ENCODE measurements around the gene ZNF79. TPM values are rescaled to one million over a fixed set of nuclear protein-coding genes. Genes with fewer than 3 reads are reported as not detected.

Gene ZNF79
- total RNA-seq, 1 experiment from 2014 or later, result 9.0 TPM

- peak overlapping the region; percentile 87 for H3K27ac Mint-ChIP-seq
- CTCF ChIA-PET, result interaction anchor here (0.6 to 1.7 kb wide), 4 partner anchors 9 to 234 kb away, joined by 3 to 4 read pairs (median 3); no protein-coding TSS in a partner anchor
- H3K4me1 Mint-ChIP-seq, result peaks cover 27% of the 10 kb centered on the region
- no peaks in the 10 kb centered on the region for H3K27me3 Mint-ChIP-seq (ENCODE audit: low read depth)
- ATAC-seq, result peak; percentile 5
- peaks cover 91% of the 10 kb centered on the region for H3K36me3 Mint-ChIP-seq
- H3K9me3 Mint-ChIP-seq, result no peaks in the 10 kb centered on the region
- H3K4me3 Mint-ChIP-seq, result no peak overlapping the region
- POLR2A ChIA-PET, result interaction anchor here (0.5 to 0.9 kb wide), 3 partner anchors 22 to 470 kb away, joined by 3 read pairs; partner anchors contain the start of gene ZNF79
- no peak for DNase-seq (ENCODE audit: low spot score)
- TF ChIP-seq AFF4 (CRISPR knock-in tag; IDR thresholded peaks at IDR 0.05; ENCODE audit: borderline replicate concordance), result no peak; the same call in 1 of the 2 replicates
- peak; percentile 30; the same call in 1 of the 2 replicates for TF ChIP-seq NFE2L1 (CRISPR knock-in tag; IDR thresholded peaks at IDR 0.05)
- TF ChIP-seq GRHL2 (CRISPR knock-in tag; IDR thresholded peaks at IDR 0.05; ENCODE audit: insufficient replicate concordance, severe bottlenecking), result no peak
- TF ChIP-seq ZBTB21 (CRISPR knock-in tag; IDR thresholded peaks at IDR 0.05; ENCODE audit: borderline replicate concordance), result 0 out of 2 replicates have a peak, but pooled peaks have one; percentile 39
- TF ChIP-seq ZNF425 (CRISPR knock-in tag; conservative IDR thresholded peaks at IDR 0.05), result peak; percentile 61; the same call in 1 of the 2 replicates
- TF ChIP-seq ATF3 (CRISPR knock-in tag; conservative IDR thresholded peaks at IDR 0.05), result no peak
- TF ChIP-seq SP1 (CRISPR knock-in tag; conservative IDR thresholded peaks at IDR 0.05), result peak; percentile 62
- TF ChIP-seq EMX1 (CRISPR knock-in tag; IDR thresholded peaks at IDR 0.05), result peak; percentile 90
- TF ChIP-seq ZNF532 (CRISPR knock-in tag; IDR thresholded peaks at IDR 0.05; ENCODE audit: borderline replicate concordance), result 0 out of 2 replicates have a peak, but pooled peaks have one; percentile 10
- TF ChIP-seq MYBL2 (CRISPR knock-in tag; IDR thresholded peaks at IDR 0.05), result peak; percentile 52; the same call in 1 of the 2 replicates
- TF ChIP-seq ZNF416 (CRISPR knock-in tag; IDR thresholded peaks at IDR 0.05), result peak; percentile 80
- TF ChIP-seq USF1 (CRISPR knock-in tag; IDR thresholded peaks at IDR 0.05), result 0 out of 2 replicates have a peak, but pooled peaks have one; percentile 10
- 0 out of 2 replicates have a peak, but pooled peaks have one; percentile 34 for TF ChIP-seq KAT7 (CRISPR knock-in tag; IDR thresholded peaks at IDR 0.05; ENCODE audit: borderline replicate concordance)
- TF ChIP-seq ZNF512 (CRISPR knock-in tag; IDR thresholded peaks at IDR 0.05; ENCODE audit: borderline replicate concordance), result no peak
- TF ChIP-seq FOXP4 (CRISPR knock-in tag; IDR thresholded peaks at IDR 0.05), result 0 out of 2 replicates have a peak, but pooled peaks have one; percentile 49
- 0 out of 2 replicates have a peak, but pooled peaks have one; percentile 25 for TF ChIP-seq FOXK1 (CRISPR knock-in tag; IDR thresholded peaks at IDR 0.05)
- no peak for TF ChIP-seq SMAD4 (CRISPR knock-in tag; IDR thresholded peaks at IDR 0.05)
- TF ChIP-seq ZNF671 (CRISPR knock-in tag; IDR thresholded peaks at IDR 0.05), result peak; percentile 68
- TF ChIP-seq ZNF138 (CRISPR knock-in tag; conservative IDR thresholded peaks at IDR 0.05), result no peak
Observed at GRCh38 chr9:127445851-127446712, 21.9 kb downstream of the ZNF79 start.
